ENCODE results near the gene HTT. TPM values are rescaled to one million over a fixed set of nuclear protein-coding genes. Genes with fewer than 3 reads are reported as not detected.
"Not testable (repeated sequence)": the region's sequence is repeated elsewhere in the genome, so short reads cannot be mapped to it uniquely, and the experiment has no call there.

HTT gene
- total and polyA plus RNA-seq, 12 donors, result 16.1 to 77.1 (median 47.1) TPM

DNA sequence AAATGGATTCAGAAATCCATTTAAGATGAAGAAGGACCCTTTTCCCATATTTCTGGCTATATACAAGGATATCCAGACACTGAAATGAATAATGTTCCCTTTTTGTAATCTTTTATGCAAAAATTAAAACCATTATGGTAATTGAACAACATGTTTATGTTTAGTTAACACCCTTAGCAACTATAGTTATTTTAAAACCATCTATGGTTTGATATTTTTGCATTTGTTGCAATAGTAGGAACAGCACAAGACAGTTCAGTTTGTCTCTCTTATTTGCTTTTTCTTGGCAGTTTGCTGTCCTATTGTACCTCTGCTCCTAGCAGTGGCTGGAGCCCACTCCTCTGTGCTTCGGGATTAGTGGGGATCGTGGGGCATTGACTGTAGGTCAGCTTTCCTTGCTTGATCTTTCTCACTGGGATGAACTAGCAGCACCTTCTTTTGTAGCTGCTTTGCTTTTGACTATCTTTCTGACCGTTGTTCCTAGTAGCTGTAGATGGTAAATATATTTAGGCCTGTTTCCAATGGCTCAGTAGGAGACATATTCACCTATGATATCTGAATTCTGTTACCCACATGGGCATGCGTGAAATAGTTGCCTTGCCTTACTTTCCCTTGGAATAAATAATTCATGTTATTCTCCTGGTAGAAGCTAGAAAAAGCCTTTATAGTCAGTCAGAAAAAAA lies 12.8 kb downstream of the HTT start:
- H3K4me3 ChIP-seq, result no peak overlapping the region
- no peaks in the 10 kb centered on the region for H3K27me3 ChIP-seq
- 89 to 96% (median 93%) methylated on average over 4 of the region's 4 CpGs for WGBS, 4 donors
- peaks cover 0 to 12% of the 10 kb centered on the region in 2 donors for H3K36me3 ChIP-seq (replicated peaks in 1 of 2)
- H3K4me1 ChIP-seq (replicated peaks in 1 of 2), result peaks cover 4 to 16% of the 10 kb centered on the region in 2 donors
- intact Hi-C loops (cut with DNase I), result no loop called here
- H3K9me3 ChIP-seq (replicated peaks in 1 of 3), result no peaks in the 10 kb centered on the region
- no peak for DNase-seq
- H3K27ac ChIP-seq, result no peak overlapping the region
- TF ChIP-seq, protein P1, sequence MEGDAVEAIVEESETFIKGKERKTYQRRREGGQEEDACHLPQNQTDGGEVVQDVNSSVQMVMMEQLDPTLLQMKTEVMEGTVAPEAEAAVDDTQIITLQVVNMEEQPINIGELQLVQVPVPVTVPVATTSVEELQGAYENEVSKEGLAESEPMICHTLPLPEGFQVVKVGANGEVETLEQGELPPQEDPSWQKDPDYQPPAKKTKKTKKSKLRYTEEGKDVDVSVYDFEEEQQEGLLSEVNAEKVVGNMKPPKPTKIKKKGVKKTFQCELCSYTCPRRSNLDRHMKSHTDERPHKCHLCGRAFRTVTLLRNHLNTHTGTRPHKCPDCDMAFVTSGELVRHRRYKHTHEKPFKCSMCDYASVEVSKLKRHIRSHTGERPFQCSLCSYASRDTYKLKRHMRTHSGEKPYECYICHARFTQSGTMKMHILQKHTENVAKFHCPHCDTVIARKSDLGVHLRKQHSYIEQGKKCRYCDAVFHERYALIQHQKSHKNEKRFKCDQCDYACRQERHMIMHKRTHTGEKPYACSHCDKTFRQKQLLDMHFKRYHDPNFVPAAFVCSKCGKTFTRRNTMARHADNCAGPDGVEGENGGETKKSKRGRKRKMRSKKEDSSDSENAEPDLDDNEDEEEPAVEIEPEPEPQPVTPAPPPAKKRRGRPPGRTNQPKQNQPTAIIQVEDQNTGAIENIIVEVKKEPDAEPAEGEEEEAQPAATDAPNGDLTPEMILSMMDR (IDR thresholded peaks at IDR 0.05), result no peak
- TF ChIP-seq POLR2A (IDR thresholded peaks at IDR 0.05), result no peak

DNA sequence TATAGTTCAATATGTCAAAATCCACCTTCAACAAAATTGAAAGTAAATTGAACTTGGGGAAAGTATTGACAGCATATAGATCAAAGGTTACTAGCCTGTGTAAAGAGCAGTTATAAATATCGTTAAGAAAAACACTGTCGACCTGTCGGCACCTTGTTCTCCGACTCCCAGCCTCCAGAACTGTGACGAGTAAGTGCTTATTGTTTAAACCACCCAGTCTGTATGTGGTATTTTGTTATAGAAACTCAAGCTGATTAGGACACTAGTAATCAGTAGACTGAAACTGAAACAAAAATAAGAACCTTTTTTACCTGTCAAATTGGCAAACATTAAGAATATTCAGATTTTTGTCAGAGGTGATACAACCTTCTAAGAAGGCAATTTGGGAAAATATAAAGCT lies 17.0 kb downstream of the HTT start:
- 68 to 74% (median 72%) methylated on average over 5 of the region's 5 CpGs for WGBS, 4 donors
- no peaks in the 10 kb centered on the region for H3K4me1 ChIP-seq (replicated peaks in 1 of 2)
- no peak overlapping the region for H3K27ac ChIP-seq
- no peak for TF ChIP-seq POLR2A (IDR thresholded peaks at IDR 0.05)
- TF ChIP-seq, protein P1 (IDR thresholded peaks at IDR 0.05), result no peak
- H3K9me3 ChIP-seq (replicated peaks in 1 of 3), result no peaks in the 10 kb centered on the region
- no peaks in the 10 kb centered on the region for H3K27me3 ChIP-seq
- no peak overlapping the region for H3K4me3 ChIP-seq
- H3K36me3 ChIP-seq (replicated peaks in 1 of 2), result peaks cover 0 to 13% of the 10 kb centered on the region in 2 donors
- no peak for DNase-seq
- intact Hi-C loops (cut with DNase I), result no loop called here

DNA sequence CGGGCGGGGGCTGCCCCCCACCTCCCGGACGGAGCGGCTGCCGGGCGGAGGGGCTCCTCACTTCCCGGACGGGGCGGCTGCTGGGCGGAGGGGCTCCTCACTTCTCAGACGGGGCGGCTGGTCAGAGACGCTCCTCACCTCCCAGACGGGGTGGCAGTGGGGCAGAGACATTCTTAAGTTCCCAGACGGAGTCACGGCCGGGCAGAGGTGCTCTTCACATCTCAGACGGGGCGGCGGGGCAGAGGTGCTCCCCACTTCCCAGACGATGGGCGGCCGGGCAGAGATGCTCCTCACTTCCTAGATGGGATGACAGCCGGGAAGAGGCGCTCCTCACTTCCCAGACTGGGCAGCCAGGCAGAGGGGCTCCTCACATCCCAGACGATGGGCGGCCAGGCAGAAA lies 20.2 kb downstream of the HTT start:
- H3K27ac ChIP-seq; DNase-seq; H3K4me3 ChIP-seq; intact Hi-C loops (cut with DNase I); H3K9me3 ChIP-seq (replicated peaks in 1 of 3); H3K4me1 ChIP-seq (replicated peaks in 1 of 2); H3K36me3 ChIP-seq (replicated peaks in 1 of 2); H3K27me3 ChIP-seq: not testable (repeated sequence)
- 97 to 98% (median 98%) methylated on average over 10 to 28 of the region's 28 CpGs; no CpG with 5 or more reads in 1 of the 4 donors for WGBS, 4 donors

DNA sequence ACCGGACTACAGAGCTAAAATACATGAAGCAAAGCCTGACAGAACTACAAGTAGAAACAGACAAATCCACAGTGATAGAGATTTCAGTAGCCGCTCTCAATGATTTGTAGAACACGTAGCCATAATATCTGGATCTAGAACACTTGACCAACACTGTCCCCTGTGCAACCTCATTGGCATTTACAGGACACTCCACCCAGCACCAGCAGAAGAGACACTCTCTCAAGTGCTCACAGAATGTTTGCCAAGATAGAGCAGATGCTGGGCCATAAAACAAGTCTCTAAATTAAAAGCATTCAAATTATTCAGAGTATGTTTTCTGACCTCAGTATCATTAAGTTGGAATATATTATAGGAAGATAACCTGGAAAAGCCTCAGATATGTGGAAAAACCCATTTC lies 21.7 kb downstream of the HTT start:
- Histone ChIP-seq H3K36me3 (replicated peaks in 1 of 2) (peaks cover 0 to 20% of the 10 kb centered on the region in 2 donors), H3K27me3 (no peaks in the 10 kb centered on the region), H3K27ac (no peak overlapping the region), H3K9me3 (replicated peaks in 1 of 3) (no peaks in the 10 kb centered on the region), H3K4me1 (replicated peaks in 1 of 2) (no peaks in the 10 kb centered on the region), H3K4me3 (no peak overlapping the region)
- no peak for DNase-seq
- intact Hi-C loops (cut with DNase I), result no loop called here
- WGBS, 4 donors, result 94 to 100% (median 97%) methylated on average over 3 of the region's 3 CpGs
- TF ChIP-seq, protein P1 (IDR thresholded peaks at IDR 0.05), result no peak
- no peak for TF ChIP-seq POLR2A (IDR thresholded peaks at IDR 0.05)

DNA sequence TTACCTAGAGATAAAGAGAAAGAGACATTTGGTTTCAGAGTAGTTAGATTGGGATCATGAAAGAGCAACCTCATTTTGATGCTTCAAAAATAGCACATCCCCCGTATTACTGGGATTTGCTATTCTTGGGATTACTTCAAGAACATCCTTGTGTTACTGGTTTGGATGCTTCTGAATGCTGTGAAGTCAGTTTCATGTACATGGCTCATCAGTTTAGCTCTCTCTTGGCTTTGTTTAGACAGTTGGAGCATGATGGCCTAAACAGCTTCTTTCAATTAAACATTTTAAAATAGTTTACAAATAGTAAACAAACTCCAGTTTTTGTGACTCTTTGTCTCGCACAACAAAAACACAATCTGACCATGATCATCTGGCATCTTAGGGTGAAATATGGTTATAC lies 23.9 kb downstream of the HTT start:
- Histone ChIP-seq H3K27ac (no peak overlapping the region), H3K4me3 (no peak overlapping the region), H3K4me1 (replicated peaks in 1 of 2) (no peaks in the 10 kb centered on the region), H3K9me3 (replicated peaks in 1 of 3) (no peaks in the 10 kb centered on the region), H3K27me3 (no peaks in the 10 kb centered on the region), H3K36me3 (replicated peaks in 1 of 2) (peaks cover 0 to 21% of the 10 kb centered on the region in 2 donors)
- 63 to 74% (median 67%) methylated on average over 2 of the region's 2 CpGs for whole genome bisulfite sequencing, 4 donors
- TF ChIP-seq POLR2A (IDR thresholded peaks at IDR 0.05), result no peak
- TF ChIP-seq, protein P1 (IDR thresholded peaks at IDR 0.05), result no peak
- intact Hi-C loops (cut with DNase I), result no loop called here
- DNase-seq, result no peak

All from adrenal gland (tissue), 12 donors.